ENCODE data around the gene PIGQ.
"Not testable (repeated sequence)": the region's sequence is repeated elsewhere in the genome, so short reads cannot be mapped to it uniquely, and the experiment has no call there.

Gene PIGQ

DNA sequence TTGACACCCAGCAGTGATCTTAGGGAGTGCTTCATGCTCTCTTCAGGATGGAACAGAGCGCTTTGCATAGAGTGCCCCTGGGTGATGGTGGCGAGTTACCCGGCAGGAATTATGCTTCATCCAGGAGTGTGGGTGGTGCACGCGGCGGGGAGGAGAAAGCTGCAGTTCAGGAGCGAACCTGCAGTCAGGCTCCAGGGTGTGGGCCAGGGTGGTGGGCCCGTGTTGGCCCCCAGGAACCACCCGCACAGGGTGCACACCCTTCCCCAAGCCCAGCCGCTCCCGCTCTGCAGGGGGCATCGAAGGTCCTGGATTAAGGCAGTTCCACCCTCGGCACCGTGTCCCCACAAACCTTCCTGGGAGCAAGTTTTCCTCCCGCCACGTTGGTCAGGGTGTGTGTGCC lies 24.0 kb downstream of the PIGQ start:
- H3K4me3 ChIP-seq: no peak overlapping the region
- H3K9me3 ChIP-seq: no peaks in the 10 kb centered on the region
- intact Hi-C loops (cut with DNase I; ENCODE audit: low total_unique reads): no loop called here
- H3K27me3 ChIP-seq: no peaks in the 10 kb centered on the region
- no peak overlapping the region for H3K27ac ChIP-seq
- peaks cover 0 to 48% (median 25%) of the 10 kb centered on the region in 4 donors for H3K4me1 ChIP-seq
- H3K36me3 ChIP-seq: peaks cover 0 to 33% (median 5%) of the 10 kb centered on the region in 3 donors
- DNase-seq: no peak
- TF ChIP-seq CTCF (IDR thresholded peaks at IDR 0.05): no peak

- intact Hi-C loops (cut with DNase I; ENCODE audit: low total_unique reads): no loop called here
- Histone ChIP-seq H3K27ac (no peak overlapping the region), H3K36me3 (peaks cover 0 to 41% (median 9%) of the 10 kb centered on the region in 3 donors), H3K27me3 (no peaks in the 10 kb centered on the region), H3K4me3 (no peak overlapping the region), H3K9me3 (no peaks in the 10 kb centered on the region), H3K4me1 (peaks cover 0 to 48% (median 25%) of the 10 kb centered on the region in 4 donors)
- DNase-seq: no peak
- TF ChIP-seq CTCF (IDR thresholded peaks at IDR 0.05): no peak
Measured at GRCh38 chr16:595094-595528, 25.3 kb downstream of the PIGQ start.

DNA sequence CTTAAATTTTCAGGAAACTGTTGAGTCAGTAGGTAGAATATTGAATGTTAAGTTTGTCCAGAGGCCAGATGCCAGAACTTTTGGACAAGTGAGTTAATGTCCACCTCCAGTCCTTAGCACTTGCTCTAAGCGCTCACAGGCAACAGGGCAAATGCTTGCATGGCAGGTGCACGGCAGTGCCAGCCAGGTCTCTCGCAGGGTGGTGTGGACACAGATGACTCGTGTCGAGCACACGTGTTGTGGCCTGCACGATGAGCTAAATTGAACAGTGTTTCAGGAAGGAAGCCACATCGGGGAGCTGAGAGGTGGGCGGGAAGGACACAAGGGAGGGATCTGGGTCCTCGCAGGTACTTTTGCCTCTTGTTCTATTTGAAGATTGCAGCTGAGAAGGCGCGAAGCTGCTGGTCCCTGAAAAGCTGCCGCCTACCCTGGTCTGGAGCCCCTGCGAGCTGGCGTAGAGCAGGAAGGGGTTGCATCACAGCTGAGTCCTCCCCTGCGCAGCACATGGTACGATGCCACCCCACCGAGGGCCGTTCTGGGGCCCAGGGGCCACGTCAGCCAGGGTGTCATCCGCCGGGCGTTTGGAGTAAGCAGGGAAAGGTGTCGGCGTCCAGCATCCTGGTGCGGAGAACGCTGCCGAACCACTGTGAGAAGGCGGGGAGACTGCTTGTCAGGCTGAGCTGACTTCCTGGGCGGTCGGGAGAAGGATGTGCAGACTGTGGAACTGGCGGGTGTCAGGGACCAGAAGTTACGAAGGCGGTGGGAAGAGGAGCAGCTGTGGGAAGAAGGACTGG lies 26.4 kb downstream of the PIGQ start:
- Histone ChIP-seq H3K27me3 (no peaks in the 10 kb centered on the region), H3K9me3 (no peaks in the 10 kb centered on the region), H3K4me3 (no peak overlapping the region), H3K27ac (no peak overlapping the region), H3K36me3 (peaks cover 0 to 51% (median 9%) of the 10 kb centered on the region in 3 donors), H3K4me1 (peaks cover 0 to 40% (median 18%) of the 10 kb centered on the region in 4 donors)
- no peak for DNase-seq
- TF ChIP-seq CTCF (IDR thresholded peaks at IDR 0.05): no peak
- intact Hi-C loops (cut with DNase I; ENCODE audit: low total_unique reads): no loop called here

- no peak for DNase-seq
- intact Hi-C loops (cut with DNase I; ENCODE audit: low total_unique reads): no loop called here
- Histone ChIP-seq H3K27ac (no peak overlapping the region), H3K27me3 (no peaks in the 10 kb centered on the region), H3K36me3 (peaks cover 0 to 52% (median 9%) of the 10 kb centered on the region in 3 donors), H3K4me1 (peaks cover 0 to 34% (median 15%) of the 10 kb centered on the region in 4 donors), H3K9me3 (no peaks in the 10 kb centered on the region), H3K4me3 (no peak overlapping the region)
- TF ChIP-seq CTCF (IDR thresholded peaks at IDR 0.05): no peak
Measured at GRCh38 chr16:596736-597060, 26.9 kb downstream of the PIGQ start.

DNA sequence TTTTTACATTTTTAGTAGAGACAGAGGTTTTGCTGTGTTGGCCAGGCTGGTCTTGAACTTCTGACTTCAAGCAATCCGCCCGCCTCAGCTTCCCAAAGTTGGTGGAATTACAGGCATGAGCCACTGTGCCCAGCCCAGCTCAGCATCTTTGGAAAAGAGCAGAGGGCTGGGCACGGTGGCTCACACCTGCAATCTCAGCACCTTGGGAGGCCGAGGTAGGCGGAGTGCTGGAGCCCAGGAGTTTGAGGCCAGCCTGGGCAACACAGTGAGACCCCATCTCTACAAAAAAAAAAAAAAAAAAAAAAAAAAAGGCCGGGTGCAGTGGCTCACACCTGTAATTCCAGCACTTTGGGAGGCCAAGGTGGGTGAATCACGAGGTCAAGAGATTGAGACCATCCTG lies 27.9 kb downstream of the PIGQ start:
- H3K27ac ChIP-seq; DNase-seq; H3K4me3 ChIP-seq; H3K9me3 ChIP-seq; intact Hi-C loops (cut with DNase I; ENCODE audit: low total_unique reads); H3K27me3 ChIP-seq: not testable (repeated sequence)
- Histone ChIP-seq H3K36me3 (peaks cover 0 to 52% (median 9%) of the 10 kb centered on the region in 3 donors), H3K4me1 (peaks cover 0 to 25% (median 6%) of the 10 kb centered on the region in 4 donors)

GRCh38 chr16:598823-599739 lies 29.3 kb downstream of the PIGQ start:
- no peak for TF ChIP-seq CTCF (IDR thresholded peaks at IDR 0.05)
- no peak overlapping the region for H3K4me3 ChIP-seq
- no peaks in the 10 kb centered on the region for H3K27me3 ChIP-seq
- intact Hi-C loops (cut with DNase I; ENCODE audit: low total_unique reads): no loop called here
- no peak for DNase-seq
- peaks cover 0 to 39% (median 9%) of the 10 kb centered on the region in 3 donors for H3K36me3 ChIP-seq
- H3K9me3 ChIP-seq: no peaks in the 10 kb centered on the region
- H3K27ac ChIP-seq: no peak overlapping the region
- peaks cover 0 to 12% (median 0%) of the 10 kb centered on the region in 4 donors for H3K4me1 ChIP-seq
